OCI-LY1 (cell line): ENCODE data around the gene FAM83E.

Experiments used
- H2AFZ ChIP-seq: fragments of 200-600 bp; sonication (generic), shearing (Covaris generic); 2 replicates; pipeline ENCODE4 v1.6.0; 2014; ENCODE audit warnings: antibody characterized with exemption, mild to moderate bottlenecking, low read length
- H3F3A ChIP-seq: fragments of 200-600 bp; sonication (generic), shearing (Covaris generic); 2 replicates; pipeline ENCODE4 v1.6.0; 2014; ENCODE audit warnings: mild to moderate bottlenecking, antibody characterized with exemption, low read length, moderate library complexity; ENCODE audit not compliant: insufficient read depth
- H3K27ac ChIP-seq: fragments of 200-600 bp; sonication (generic); 2 replicates; pipeline ENCODE4 v1.5.1; 2014; ENCODE audit warnings: low read length, mixed run types, mild to moderate bottlenecking, low read depth; ENCODE audit not compliant: poor library complexity, severe bottlenecking
- H3K27me3 ChIP-seq: fragments of 200-600 bp; sonication (generic); 2 replicates; pipeline ENCODE4 v1.6.0; 2014; ENCODE audit warnings: antibody characterized with exemption, mild to moderate bottlenecking, low read length, moderate library complexity; ENCODE audit not compliant: insufficient read depth
- H3K36me3 ChIP-seq: fragments of 200-600 bp; sonication (generic); 2 replicates; pipeline ENCODE4 v1.6.1; 2014; ENCODE audit warnings: mild to moderate bottlenecking, antibody characterized with exemption, low read length, moderate library complexity, mixed read lengths; ENCODE audit not compliant: insufficient read depth
- H3K4me1 ChIP-seq: fragments of 200-600 bp; sonication (generic); 2 replicates; pipeline ENCODE4 v1.5.1; 2014; ENCODE audit warnings: mild to moderate bottlenecking, low read length, moderate library complexity; ENCODE audit not compliant: insufficient read depth, severe bottlenecking
- H3K4me2 ChIP-seq: fragments of 200-600 bp; sonication (generic), shearing (Covaris generic); 2 replicates; pipeline ENCODE4 v1.6.1; 2014; ENCODE audit warnings: low read length
- H3K4me3 ChIP-seq: fragments of 200-600 bp; sonication (generic); 2 replicates; pipeline ENCODE4 v1.5.1; 2014; ENCODE audit warnings: low read length, low read depth, mild to moderate bottlenecking, mixed read lengths; ENCODE audit not compliant: poor library complexity, severe bottlenecking
- H3K79me2 ChIP-seq: fragments of 200-600 bp; shearing (Covaris generic); 2 replicates; pipeline ENCODE4 v1.6.1; 2016; ENCODE audit warnings: mixed run types, low read length, mixed read lengths; ENCODE audit not compliant: insufficient read depth
- H3K9ac ChIP-seq: fragments of 200-600 bp; sonication (generic), shearing (Covaris generic); 2 replicates; pipeline ENCODE4 v1.6.1; 2014; ENCODE audit warnings: mild to moderate bottlenecking, low read length, mixed read lengths
- H3K9me2 ChIP-seq: fragments of 200-600 bp; sonication (generic), shearing (Covaris generic); 2 replicates; pipeline ENCODE4 v1.6.1; 2014; ENCODE audit warnings: low read depth, mild to moderate bottlenecking, low read length, mixed read lengths
- H3K9me3 ChIP-seq: fragments of 200-600 bp; shearing (Covaris generic); 2 replicates; pipeline ENCODE4 v1.6.1; 2014; ENCODE audit warnings: low read length, mixed read lengths
- H4K20me1 ChIP-seq: fragments of 200-600 bp; sonication (generic), shearing (Covaris generic); 2 replicates; pipeline ENCODE4 v1.6.0; 2016; ENCODE audit warnings: mild to moderate bottlenecking, low read length; ENCODE audit not compliant: insufficient read depth
- CTCF ChIP-seq: fragments of 200-600 bp; sonication (generic), shearing (Covaris generic); IDR thresholded peaks from 2 replicates; pipeline ENCODE4 v1.5.1; 2017; ENCODE audit warnings: mild to moderate bottlenecking, antibody characterized with exemption, low read length, moderate library complexity, mixed read lengths
- EZH2 ChIP-seq: fragments of 200-600 bp; sonication (generic), shearing (Covaris generic); IDR thresholded peaks from 2 replicates; pipeline ENCODE4 v1.8.0; 2017; ENCODE audit warnings: borderline replicate concordance, mixed run types, mild to moderate bottlenecking, antibody characterized with exemption, low read length, moderate library complexity, mixed read lengths

Gene FAM83E

DNA sequence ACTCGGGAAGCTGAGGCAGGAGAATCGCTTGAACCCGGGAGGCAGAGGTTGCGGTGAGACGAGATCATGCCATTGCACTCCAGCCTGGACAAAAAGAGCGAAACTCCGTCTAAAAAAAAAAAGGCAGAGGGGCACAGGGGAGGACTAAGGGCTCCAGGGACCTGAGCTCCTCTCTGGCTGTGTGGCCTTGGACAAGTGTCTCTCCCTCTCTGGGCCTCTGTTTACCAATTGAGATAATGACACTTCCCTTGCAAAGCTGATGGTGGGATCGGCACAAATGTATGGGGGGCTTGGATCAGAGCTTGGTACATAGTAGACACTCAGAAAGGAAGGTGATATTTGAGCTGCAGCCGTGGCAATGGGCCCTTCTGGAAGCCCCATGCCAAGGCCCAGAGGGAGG is 19.7 kb downstream of the FAM83E start:
- Histone ChIP-seq H3K4me1 (peaks cover 9% of the 10 kb centered on the region), H3K9me2 (no peaks in the 10 kb centered on the region), H2AFZ (no peak overlapping the region), H3K9ac (no peak overlapping the region), H3K9me3 (no peaks in the 10 kb centered on the region), H3K4me2 (no peak overlapping the region), H4K20me1 (no peaks in the 10 kb centered on the region), H3K27ac (no peak overlapping the region), H3K4me3 (no peak overlapping the region), H3K79me2 (no peaks in the 10 kb centered on the region), H3K36me3 (no peaks in the 10 kb centered on the region), H3K27me3 (peaks cover 4% of the 10 kb centered on the region; the same call in 1 of the 2 replicates), H3F3A (no peaks in the 10 kb centered on the region)
- TF ChIP-seq EZH2 (no peak), CTCF (no peak)

DNA sequence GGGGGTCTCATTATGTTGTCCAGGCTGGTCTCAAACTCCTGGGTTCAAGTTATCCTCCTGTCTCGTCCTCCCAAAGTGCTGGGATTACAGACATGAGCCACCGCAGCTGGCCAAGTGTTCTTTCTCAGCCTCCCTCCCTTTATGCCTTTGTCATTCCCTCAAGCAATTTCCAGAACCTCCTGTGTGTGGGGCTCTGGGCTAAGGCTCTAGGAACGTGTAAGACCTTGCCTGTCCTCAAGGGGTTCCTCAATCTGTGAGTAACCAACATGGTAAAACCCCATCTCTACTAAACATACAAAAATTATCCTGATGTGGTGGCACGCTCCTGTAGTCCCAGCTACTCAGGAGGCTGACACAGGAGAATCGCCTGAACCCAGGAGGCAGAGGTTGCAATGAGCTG is 23.9 kb downstream of the FAM83E start:
- Histone ChIP-seq H3K9ac (no peak overlapping the region), H2AFZ (no peak overlapping the region), H3K4me2 (no peak overlapping the region), H3K27me3 (peaks cover 11% of the 10 kb centered on the region; the same call in 1 of the 2 replicates), H3K4me3 (no peak overlapping the region), H3K79me2 (no peaks in the 10 kb centered on the region), H3K4me1 (peaks cover 5% of the 10 kb centered on the region), H3K27ac (no peak overlapping the region), H4K20me1 (no peaks in the 10 kb centered on the region), H3K36me3 (no peaks in the 10 kb centered on the region), H3F3A (no peaks in the 10 kb centered on the region), H3K9me3 (no peaks in the 10 kb centered on the region), H3K9me2 (no peaks in the 10 kb centered on the region)
- TF ChIP-seq EZH2 (no peak), CTCF (no peak)

DNA sequence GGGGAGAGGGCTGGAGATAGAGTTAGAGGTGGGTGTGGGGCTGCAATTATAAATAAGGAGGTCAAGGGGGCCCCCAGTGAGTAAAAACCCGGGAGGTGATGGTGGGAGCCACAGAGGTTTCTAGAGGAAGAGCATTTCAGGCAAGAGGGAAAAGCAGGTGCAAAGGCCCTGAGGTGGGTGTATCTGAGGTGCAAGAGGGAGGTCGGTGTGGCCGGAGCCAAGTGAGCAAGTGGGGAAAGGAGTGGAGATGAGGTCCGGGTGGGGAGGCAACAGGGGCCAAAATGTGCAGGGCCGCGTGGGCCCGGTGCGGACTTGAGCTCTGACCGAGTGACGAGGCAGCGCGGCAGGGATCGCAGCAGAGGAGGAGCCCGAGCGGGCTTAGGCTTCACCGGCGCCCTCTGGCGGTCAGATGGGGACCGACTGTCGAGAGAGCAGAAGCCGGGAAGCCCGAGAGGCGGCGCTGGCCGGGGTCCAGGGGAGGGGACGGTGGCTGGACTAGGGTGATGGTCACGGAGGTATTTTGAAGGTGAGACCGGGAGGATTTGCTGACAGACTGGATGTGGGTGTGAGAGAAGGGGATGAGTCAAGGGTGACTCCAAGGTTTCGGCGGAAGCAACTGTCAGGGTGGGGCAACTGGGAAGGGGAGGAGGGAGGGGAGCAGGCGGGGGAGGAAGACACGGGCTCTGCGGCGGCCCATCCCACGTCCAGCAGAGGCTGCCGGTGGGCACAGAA is 26.0 kb downstream of the FAM83E start:
- Histone ChIP-seq H3K9me2 (no peaks in the 10 kb centered on the region), H3K9me3 (no peaks in the 10 kb centered on the region), H2AFZ (no peak overlapping the region)

More for the DNA sequence above, 26.0 kb downstream of the FAM83E start:
- H3K4me1 ChIP-seq = peaks cover 5% of the 10 kb centered on the region
- peaks cover 11% of the 10 kb centered on the region; the same call in 1 of the 2 replicates for H3K27me3 ChIP-seq
- no peaks in the 10 kb centered on the region for H3K36me3 ChIP-seq
- peak overlapping the region; percentile 2; the same call in 1 of the 2 replicates for H3K4me2 ChIP-seq
- peak overlapping the region; percentile 26 for H3K4me3 ChIP-seq
- no peaks in the 10 kb centered on the region for H3F3A ChIP-seq
- H4K20me1 ChIP-seq = no peaks in the 10 kb centered on the region
- no peak overlapping the region for H3K9ac ChIP-seq
- H3K79me2 ChIP-seq = no peaks in the 10 kb centered on the region
- no peak overlapping the region for H3K27ac ChIP-seq
- TF ChIP-seq EZH2 (no peak), CTCF (peak; percentile 94)
